Medulla oblongata (tissue), 1 donor: ENCODE results near the gene PTPRG.
"Not testable (repeated sequence)": the region's sequence is repeated elsewhere in the genome, so short reads cannot be mapped to it uniquely, and the experiment has no call there.

Experiments
- DNase-seq: peaks from one replicate; pipeline ENCODE4 v3.0.0-alpha.2; 2015; ENCODE audit errors: extremely low spot score

Gene PTPRG

GRCh38 chr3:62003835-62004234 lies 442.5 kb downstream of the PTPRG start:
- DNase-seq: no peak

DNA sequence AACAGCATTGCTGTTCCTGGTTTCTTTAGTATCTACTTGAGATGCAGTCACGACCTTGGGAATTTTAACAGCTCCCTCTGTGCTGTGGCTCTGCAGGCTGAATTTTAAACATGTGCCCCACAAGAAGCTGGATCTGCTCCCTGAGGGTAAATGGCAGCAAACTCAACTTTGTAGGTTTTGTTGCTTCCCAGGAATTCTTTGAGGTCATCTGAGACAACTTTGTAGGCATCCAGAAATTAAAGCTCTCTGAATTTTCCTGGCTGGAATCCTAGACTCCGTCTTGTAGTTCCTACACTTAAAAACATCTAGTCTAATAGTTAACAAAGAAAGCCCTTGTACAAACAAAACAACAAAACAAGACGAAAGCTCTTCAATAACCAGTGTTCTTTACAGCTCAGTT lies 445.7 kb downstream of the PTPRG start:
- DNase-seq: peak; percentile 66

GRCh38 chr3:62010989-62011388 lies 449.6 kb downstream of the PTPRG start:
- no peak for DNase-seq

DNA sequence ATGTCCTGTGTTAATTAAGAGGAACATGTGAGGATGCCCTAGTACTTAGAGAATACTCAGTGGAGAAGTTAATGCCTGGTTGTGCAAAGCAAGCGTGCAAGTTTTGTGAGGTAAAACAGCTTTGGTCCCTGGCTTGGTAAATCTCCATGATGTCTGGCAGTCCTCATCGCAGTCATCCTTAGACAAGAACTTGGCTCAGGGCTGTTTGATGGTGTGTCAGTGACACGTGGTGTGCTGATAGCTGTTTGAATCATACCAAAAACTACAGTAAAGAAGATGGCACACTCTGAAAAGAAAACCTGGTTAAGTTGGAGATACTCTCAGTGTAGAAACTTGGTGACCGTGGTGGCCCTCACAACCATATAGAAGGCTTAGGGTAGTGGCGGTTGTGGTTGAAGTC lies 450.3 kb downstream of the PTPRG start:
- DNase-seq: no peak

DNA sequence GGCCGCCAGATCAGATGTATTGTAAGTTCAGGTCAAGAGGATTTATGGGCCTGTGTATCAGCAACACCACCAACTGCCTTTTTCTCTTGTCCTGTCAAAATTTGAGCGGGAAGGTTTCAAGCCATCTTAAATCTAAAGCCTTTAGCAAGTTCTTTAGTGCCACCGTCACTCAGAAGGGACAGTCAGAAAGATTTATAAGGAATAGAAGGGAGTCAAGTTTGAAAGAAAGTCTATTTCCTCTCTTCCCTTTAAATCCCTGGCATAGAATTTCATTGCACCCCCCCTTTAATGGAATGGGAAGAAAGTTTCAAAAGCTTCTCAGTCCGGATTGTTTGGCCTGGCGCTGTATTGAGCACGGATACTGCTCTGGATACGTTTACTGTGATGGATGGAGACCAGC lies 452.6 kb downstream of the PTPRG start:
- DNase-seq: no peak

DNA sequence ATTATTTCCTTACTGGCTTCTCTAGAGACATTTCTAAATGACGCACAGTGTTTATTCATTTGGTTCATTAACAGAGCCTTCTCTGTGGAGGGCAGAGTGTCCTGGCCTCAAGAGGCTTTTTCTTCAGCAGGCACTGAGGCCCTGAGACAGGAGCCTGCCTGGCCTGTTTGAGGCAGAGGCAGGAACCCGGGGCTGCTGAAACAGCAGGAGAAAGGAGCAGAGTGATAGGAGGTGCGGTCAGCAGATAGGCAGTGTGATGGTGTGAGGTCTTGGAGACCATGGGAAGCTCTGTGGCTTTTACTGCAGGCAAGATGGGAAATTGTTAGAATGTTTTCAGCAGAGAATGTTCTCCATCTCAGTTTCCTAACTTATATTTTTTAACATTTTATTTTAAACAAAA lies 453.7 kb downstream of the PTPRG start:
- DNase-seq: no peak

GRCh38 chr3:62019906-62020305 lies 458.5 kb downstream of the PTPRG start:
- DNase-seq: no peak

GRCh38 chr3:62020706-62021105 lies 459.3 kb downstream of the PTPRG start:
- DNase-seq: no peak

GRCh38 chr3:62022312-62022711 lies 460.9 kb downstream of the PTPRG start:
- DNase-seq: no peak

DNA sequence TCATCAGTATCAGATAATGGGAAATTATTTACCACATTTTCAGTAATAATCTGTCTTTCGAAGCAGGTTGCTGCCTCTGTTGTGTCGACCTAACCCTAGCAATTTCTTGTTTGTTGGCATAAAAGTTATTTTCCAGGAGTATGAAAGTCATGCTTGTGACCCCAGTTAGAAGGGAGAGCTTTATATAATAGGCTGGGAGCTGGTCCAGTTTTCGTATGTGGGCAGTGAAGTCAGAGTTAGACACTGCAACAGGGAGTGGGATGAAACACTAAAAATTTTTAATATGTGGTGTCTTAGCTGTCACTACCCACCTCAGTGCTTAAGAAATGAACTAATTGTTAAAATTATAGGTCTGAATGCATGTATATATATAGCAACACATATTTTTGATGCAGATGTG lies 463.5 kb downstream of the PTPRG start:
- DNase-seq: no peak

GRCh38 chr3:62025913-62026312 lies 464.5 kb downstream of the PTPRG start:
- DNase-seq: no peak

DNA sequence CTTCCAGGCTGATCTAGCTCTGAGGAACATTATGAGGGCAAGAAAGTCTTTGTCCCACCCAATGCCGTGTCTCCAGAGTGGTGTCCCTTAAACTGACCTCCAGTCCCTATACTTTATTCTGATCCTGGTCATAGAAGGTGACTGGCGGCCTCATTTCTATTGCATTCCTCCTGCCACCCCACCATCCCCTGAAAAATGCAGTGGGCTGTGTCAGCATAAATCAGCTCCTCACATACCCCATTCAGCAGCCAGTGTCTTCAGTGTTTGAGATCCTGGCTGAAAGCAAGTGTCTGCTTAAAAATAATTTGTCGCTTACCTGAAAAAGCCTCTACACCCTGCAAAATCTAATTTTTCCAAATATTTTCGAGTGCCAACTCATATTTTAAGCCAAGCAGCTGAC lies 465.9 kb downstream of the PTPRG start:
- no peak for DNase-seq

DNA sequence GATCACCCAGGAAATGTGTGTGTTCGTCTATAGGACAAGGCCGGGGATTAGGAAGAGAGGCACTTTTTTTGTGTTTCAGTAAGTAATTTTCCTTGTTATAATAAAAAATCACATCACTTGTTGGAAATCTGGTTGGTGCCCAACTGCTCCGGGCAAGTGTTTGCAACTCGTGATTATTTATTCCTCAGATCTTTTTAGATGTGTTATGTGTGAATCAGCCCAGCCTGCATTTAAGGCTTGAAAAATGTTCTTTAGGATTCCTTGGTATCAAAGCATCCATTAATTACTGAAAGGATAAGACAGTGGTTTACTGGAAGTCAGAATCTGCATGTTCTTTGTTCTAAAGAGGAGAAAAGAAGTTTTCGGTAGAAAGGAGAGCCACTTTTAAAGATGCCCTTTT lies 466.4 kb downstream of the PTPRG start:
- DNase-seq: peak; percentile 35

- no peak for DNase-seq
Measured at GRCh38 chr3:62028236-62028635, 466.9 kb downstream of the PTPRG start.

DNA sequence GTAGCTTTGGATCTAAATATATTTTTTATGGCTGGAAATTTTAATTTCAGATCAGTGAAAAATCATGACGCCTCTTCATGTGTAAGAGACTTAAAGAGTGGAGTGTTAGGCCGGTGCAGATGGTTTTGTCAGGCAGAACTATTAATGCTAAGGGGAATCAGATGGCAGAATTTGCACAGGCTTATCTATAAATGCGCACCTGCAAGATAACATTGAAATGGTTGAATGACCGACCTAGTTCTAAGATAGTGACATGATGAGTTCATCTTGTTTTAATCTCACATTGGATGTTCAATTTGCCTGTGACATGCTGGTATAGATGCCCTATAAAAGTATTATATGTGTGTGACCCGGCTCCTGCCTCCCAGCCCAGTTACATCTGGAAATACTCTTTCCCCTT lies 471.4 kb downstream of the PTPRG start:
- DNase-seq: no peak

DNA sequence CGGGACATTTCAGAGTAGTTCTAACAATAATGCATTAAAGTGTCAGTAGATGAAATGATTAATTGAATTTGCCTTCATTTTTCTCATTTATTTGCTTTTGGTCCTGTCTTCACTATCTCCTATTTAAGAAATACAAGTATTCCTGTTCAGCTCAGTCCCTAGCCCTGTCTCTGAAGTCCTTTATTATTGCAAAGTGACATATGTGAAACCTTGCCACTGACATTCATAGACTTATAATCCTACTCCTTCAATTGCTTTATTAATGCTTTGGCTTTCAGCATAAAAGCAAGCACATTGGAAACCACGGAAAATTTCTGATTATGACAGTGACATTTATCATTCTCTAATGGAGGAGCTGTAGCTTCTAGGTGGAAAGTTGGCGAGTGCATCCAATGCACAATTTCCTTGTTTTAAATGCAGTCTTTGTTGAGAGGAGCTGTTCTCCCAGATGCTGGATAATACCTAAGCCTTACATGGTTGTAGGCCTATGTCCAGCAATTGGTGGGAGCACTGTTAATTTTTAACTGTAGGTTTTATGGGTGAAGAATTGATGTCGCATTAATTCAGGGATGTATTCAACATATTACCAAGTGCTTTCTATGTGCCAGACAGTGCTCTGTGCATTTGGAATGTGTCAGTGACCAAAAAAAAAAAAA lies 474.2 kb downstream of the PTPRG start:
- DNase-seq: no peak

DNA sequence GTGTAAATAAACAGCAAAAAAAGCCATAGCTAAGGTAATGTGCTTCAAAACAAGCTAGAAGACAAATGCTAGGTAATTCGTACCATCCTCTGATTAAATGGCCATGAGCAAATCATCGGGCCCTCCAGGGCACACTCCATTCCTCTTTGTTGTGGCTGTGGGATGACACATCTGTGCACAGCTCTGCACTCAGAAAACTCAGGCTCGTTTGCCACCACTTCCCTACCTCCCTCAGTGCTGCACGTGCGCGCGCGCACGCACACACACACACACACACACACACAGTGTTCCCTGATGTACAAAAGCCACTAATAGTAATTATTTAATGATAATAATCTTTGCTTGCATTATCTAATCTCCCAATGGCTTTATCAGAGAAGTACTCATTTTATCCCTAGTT lies 475.4 kb downstream of the PTPRG start:
- no peak for DNase-seq

DNA sequence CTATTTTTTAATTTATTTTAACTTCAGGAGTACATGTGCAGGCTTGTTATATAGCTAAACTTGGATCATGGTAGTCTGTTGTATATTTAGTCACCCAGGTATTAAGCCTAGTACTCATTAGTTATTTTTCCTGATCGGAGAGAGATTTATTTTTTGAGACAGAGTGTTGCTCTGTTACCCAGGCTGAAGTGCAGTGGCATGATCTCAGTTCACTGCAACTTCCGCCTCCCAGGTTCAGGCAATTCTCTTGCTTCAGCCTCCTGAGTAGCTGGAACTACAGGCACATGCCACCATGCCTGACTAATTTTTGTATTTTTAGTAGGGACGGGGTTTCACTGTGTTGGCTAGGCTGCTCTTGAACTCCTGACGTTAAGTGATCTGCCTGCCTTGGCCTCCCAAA lies 477.4 kb downstream of the PTPRG start:
- not testable (repeated sequence) for DNase-seq

DNA sequence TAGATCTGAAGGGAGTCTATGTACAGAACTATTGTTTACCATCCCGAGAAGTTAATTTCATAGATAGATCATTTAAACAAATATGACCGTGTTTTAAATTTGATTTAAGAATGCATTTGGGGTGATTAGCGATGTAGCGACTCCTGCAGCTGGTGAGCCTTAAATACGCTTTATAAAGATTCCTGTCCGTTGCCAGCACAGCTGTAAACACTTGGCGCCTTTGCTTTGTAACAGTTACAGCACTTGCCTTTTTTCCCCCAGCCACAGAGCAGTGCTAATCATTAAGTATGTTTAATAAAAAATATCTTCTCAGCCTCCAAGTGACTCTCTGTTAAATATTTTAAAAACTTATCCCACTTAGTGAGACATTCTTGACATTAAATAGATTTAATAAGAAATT lies 478.2 kb downstream of the PTPRG start:
- DNase-seq: no peak

DNA sequence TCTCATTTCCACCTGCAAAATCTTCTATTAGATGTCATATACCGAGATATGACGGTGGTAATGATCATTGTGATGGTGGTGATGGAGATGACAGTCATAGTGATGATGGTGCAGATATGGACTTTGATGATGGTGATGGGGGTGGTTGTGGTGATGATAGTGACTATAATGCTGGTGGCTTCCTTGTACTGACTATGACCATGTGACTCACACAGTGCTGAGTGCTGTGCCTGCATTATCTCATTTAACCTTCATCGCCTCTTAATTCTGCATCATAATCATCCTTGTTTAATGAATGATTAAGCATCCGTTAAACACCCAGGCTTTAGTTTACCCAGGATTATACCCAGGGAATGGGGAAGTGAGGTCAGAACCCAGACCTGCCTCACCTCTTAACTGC lies 480.3 kb downstream of the PTPRG start:
- DNase-seq: no peak

GRCh38 chr3:62044874-62045411 lies 483.6 kb downstream of the PTPRG start:
- DNase-seq: no peak

- DNase-seq: no peak
Measured at GRCh38 chr3:62046326-62046725, 485.0 kb downstream of the PTPRG start.

DNA sequence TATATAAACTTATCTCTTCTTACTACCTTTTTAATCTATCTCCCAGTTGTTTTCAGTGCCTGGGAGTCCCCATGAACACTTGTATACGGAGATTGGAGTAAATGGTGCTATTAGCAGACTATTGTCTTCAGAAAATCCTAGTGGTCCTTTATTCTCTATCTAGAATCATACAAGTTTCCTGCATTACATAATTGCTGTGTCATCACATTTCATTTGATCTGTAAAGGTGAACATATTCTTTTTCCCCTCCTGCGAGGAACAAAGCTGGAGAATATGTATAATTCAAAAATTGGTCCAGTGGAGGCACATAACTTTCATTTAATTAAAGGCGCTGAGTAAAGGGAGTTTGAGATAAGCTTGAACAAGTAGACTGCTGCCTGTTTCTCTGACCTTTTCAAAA lies 487.2 kb downstream of the PTPRG start:
- DNase-seq: no peak

DNA sequence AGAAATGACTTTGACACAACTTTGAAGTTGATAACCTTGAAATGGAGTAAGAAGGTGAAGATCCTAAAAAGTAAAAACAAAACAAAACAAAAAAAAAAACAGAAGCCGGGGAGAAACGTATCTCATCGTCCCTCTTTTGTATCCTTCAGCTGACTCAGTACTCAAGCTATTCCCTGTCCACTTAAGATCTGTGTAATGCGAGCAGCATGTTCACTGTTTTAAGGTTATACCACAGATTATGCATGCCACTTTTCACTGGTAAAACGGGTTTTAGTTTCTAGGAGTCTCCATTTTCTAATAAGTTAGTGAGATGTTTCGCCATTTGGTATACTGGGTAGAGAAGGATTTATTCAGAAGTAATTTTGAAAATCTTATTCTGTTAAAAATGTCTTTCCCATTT lies 487.7 kb downstream of the PTPRG start:
- no peak for DNase-seq
